GOT3 (cell line): ENCODE results near the gene SPEM2.
A peak's percentile ranks its signal among the peaks of the same experiment; 100 is the strongest.

ENCODE experiments used
- DNase-seq: peaks from one replicate; lab custom pipeline; 2025; ENCODE audit warnings: mixed read lengths; lab: John Stamatoyannopoulos, UW

The SPEM2 gene

DNA sequence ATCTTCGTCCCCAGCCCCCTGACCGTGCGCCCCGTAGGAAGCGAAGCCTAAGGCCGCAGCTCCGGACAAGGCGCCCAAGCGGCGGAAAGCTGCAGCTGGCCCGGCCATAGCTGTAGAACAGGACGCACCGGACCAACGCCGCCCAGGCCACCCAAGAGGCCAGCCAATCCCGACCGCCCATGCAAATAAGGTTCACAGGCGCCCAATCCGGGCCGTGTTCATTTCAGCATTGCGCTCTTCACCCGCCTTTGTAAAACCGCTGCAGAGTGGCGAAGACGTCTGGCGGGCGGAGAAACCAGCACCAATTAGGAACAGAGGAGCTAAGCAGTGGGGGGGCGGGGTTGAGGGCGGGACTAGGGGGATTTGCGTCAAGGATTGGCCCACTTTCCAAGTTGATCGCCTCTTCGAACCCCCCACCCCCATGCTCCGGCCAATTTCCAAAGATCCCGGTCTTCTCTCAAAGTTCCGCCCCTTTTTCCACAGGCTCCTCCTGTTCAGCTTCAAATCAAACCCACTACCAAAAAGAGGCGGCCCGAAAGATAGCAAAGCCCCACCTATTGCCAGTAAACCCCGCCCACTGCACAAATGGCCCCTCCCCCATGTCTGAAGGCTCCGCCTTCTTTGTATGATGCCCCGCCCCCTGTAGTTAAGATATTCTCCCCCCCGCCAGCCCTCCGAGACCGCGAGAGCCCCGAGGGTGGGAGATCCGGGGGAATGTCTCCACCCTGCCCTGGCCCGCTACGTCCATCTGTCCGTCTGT is 21.3 kb upstream of the SPEM2 start, which contains the start of gene TMEM256:
TSS of gene TMEM256 (minus strand) at position 121 of the 760 bp plus-strand sequence. CDS start at position 108, 13 bp downstream.
- peak; percentile 97 for DNase-seq

GRCh38 chr17:7404737-7405349 is 20.6 kb upstream of the SPEM2 start:
- peak; percentile 51 for DNase-seq

- no peak for DNase-seq
Measured at GRCh38 chr17:7405350-7406234, 19.8 kb upstream of the SPEM2 start.

GRCh38 chr17:7406235-7406825 is 19.1 kb upstream of the SPEM2 start:
- DNase-seq, result no peak

GRCh38 chr17:7407082-7407481 is 18.3 kb upstream of the SPEM2 start:
- no peak for DNase-seq

GRCh38 chr17:7407485-7408251 is 17.7 kb upstream of the SPEM2 start, which contains the start of gene NLGN2:
Gene NLGN2 (plus strand): TSS chr17:7407845. CDS start chr17:7408256, 411 bp downstream.
- no peak for DNase-seq

DNA sequence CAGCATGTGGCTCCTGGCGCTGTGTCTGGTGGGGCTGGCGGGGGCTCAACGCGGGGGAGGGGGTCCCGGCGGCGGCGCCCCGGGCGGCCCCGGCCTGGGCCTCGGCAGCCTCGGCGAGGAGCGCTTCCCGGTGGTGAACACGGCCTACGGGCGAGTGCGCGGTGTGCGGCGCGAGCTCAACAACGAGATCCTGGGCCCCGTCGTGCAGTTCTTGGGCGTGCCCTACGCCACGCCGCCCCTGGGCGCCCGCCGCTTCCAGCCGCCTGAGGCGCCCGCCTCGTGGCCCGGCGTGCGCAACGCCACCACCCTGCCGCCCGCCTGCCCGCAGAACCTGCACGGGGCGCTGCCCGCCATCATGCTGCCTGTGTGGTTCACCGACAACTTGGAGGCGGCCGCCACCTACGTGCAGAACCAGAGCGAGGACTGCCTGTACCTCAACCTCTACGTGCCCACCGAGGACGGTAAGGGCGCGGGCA is 17.1 kb upstream of the SPEM2 start:
- no peak for DNase-seq

- DNase-seq, result no peak
Measured at GRCh38 chr17:7408863-7409262, 16.6 kb upstream of the SPEM2 start.

DNA sequence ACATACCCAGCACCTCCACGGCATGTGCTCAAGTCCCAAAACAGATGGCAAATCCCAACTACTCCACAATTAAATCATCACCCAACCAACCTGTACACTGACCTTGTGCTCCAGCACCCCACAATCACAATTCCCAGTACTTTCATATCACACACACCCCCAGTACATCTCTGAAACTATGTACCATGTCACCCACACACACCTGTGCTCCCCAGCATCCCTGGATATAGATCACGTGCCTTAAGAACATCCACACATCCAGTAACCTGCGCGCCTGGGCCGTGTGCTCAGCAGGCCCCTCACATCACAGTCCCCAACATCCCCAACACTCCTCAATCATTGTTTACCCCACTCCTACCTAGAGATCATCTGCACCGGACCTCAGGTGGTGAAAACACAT is 15.7 kb upstream of the SPEM2 start:
- DNase-seq, result no peak

DNA sequence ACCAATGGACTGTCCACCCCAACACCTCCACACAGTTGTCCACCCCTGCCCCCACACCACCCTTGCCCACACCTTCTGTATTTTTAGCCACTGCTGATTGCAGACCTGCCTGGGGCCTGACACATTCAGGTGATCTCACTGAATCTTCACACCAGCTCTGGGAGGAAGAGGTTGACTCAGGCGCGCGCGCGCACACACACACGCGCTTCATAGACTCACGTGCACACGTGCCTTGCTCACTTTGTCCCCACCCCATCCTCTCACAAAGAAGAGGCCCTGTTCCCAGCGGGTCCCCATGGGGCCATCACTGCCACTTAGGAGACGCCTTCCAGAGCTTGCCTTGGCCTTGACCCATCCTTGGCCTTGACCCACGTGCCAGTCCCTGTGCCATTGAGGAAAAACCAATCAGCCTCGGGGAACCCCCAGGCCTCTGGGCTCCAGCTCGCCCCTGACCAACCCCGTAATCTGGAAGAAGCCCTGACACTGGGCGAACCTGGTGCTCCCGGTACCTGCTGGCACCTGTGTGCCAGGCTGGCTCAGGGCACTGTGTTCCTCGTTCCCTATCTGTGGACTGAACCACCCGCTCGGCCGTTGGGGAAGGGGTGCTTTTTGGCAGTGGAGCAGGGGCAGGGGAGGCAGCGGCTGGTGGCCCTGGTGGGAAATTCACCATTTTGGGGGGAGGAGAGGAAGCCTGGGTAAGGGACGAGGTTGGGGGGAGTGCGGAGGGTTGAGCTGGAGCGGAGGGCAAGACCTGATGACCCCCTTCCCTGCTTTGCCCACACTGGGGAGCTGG is 14.6 kb upstream of the SPEM2 start:
- DNase-seq, result no peak

DNA sequence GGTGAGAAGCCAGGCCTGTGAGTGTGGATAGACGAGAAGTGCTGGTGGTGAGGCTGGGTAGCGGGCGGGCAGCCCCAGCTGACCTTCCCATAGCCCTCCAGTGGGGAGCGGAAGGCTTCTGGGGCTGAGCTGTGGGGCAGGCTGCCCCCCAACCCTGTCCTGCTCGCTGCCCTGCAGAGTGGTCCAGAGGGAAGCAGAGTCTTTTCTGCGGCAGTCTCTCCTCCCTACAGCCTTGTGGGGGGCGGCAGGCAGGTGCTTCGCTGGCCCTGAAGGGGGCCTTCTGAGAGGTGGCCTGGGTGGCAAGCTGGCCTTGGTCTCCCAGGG is 14.0 kb upstream of the SPEM2 start:
- DNase-seq, result no peak

DNA sequence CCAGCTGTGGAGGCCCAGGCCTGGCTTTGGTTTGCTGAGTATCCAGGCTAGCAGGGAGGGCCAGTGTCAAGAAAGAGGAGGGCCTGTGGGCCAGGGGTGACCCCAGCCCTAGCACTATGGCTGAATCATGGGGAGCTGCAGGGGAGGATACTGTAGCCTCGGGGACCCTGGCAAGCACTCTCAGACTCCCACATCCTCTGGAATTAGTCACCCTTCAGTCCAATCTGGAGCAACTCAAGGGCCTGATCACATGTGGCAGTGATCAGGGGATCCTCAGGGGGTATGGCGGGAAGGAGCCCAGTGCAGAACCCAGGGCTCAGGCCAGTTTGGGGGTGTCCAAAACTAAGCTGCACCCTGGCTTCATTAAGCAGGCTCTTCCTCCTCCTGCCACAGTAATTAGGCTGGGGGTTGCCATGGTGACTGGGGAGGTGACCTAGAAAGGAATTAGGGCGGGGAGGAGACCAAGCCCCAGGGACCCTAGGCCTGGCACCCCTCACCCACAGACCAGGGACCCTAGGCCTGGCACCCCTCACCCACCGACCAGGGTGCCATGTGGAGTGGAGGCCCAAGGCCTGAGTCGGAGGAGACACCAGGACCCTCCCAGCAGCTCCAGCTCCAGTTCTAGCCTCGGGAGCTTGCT is 11.9 kb upstream of the SPEM2 start:
- DNase-seq, result no peak

DNA sequence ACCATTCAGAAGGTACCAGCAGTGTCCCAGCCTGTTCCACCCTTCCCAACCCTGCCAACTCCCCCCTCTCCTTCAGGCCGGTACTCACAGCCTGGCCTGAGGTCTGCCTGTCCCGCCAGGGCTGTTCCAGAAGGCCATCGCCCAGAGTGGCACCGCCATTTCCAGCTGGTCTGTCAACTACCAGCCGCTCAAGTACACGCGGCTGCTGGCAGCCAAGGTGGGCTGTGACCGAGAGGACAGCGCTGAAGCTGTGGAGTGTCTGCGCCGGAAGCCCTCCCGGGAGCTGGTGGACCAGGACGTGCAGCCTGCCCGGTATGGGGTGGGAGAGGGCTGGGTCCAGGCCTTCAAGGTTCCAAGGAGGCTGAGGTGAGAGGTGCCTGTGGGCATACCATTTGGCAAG is 10.6 kb upstream of the SPEM2 start:
- DNase-seq, result no peak

DNA sequence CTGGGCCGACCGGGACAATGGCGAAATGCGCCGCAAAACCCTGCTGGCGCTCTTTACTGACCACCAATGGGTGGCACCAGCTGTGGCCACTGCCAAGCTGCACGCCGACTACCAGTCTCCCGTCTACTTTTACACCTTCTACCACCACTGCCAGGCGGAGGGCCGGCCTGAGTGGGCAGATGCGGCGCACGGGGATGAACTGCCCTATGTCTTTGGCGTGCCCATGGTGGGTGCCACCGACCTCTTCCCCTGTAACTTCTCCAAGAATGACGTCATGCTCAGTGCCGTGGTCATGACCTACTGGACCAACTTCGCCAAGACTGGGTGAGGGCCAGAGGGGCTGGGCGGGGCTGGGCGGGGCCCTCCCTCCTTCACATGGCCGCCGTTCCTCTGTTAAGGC is 9.6 kb upstream of the SPEM2 start:
- no peak for DNase-seq

DNA sequence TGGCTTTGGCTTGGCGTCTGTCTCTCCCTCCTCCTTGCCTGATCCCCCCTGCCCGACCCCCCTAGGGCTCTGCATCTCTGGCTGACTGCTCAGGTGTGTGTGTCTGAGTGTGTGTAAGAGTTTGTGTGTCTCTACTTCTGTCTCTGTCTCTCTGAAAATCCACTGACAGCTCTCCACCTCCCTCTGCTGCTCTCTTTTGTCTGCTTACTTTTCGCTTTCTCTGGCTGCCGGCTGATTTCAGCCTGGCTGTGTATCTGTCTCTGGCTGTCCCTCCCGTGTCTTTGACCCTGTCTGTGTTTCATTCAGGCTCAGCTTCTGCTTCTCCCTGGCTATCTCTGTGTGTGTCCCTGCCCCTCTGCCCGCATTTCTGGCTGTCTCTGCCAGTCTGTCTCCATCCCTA is 9.1 kb upstream of the SPEM2 start:
- no peak for DNase-seq

- no peak for DNase-seq
Measured at GRCh38 chr17:7417056-7417655, 8.3 kb upstream of the SPEM2 start.

GRCh38 chr17:7418472-7419152 is 6.8 kb upstream of the SPEM2 start:
- DNase-seq, result no peak

- DNase-seq, result no peak
Measured at GRCh38 chr17:7419819-7420610, 5.4 kb upstream of the SPEM2 start, which contains the start of gene SPEM1. Gene SPEM1 (plus strand): TSS chr17:7420324. CDS start chr17:7420385, 61 bp downstream.
